Duodenal mucosa (tissue), 2 donors: Measurements from ENCODE around the gene SV2B.

Source experiments
- H3K27ac ChIP-seq: one replicate; pipeline ENCODE4 v1.7.0; 2013; ENCODE audit warnings: low read depth, low read length
- H3K27me3 ChIP-seq, 2 donors: one replicate each; pipeline ENCODE4 v1.7.0; 2013; ENCODE audit warnings: low read length in 2 of 2, control low read depth in 1 of 2; ENCODE audit not compliant: insufficient read depth in 2 of 2, control insufficient read depth in 1 of 2
- H3K36me3 ChIP-seq, 2 donors: one replicate each; pipeline ENCODE4 v1.7.0; 2013; ENCODE audit warnings: low read length in 2 of 2, control low read depth in 1 of 2; ENCODE audit not compliant: insufficient read depth in 2 of 2, control insufficient read depth in 1 of 2
- H3K4me1 ChIP-seq, 2 donors: one replicate each; pipeline ENCODE4 v1.7.0; 2013; ENCODE audit warnings: low read length in 2 of 2, control low read depth in 1 of 2; ENCODE audit not compliant: insufficient read depth in 2 of 2, control insufficient read depth in 1 of 2
- H3K4me3 ChIP-seq, 2 donors: one replicate each; pipeline ENCODE4 v1.7.0; 2013; ENCODE audit warnings: low read length in 2 of 2, low read depth in 1 of 2
- H3K9ac ChIP-seq, 2 donors: one replicate each; pipeline ENCODE4 v1.7.0; 2013; ENCODE audit warnings: low read length in 2 of 2, low read depth in 1 of 2
- H3K9me3 ChIP-seq, 2 donors: one replicate each; pipeline ENCODE4 v1.7.0; 2013; ENCODE audit warnings: low read length in 2 of 2, control low read depth in 1 of 2; ENCODE audit not compliant: control insufficient read depth in 1 of 2

The SV2B gene

DNA sequence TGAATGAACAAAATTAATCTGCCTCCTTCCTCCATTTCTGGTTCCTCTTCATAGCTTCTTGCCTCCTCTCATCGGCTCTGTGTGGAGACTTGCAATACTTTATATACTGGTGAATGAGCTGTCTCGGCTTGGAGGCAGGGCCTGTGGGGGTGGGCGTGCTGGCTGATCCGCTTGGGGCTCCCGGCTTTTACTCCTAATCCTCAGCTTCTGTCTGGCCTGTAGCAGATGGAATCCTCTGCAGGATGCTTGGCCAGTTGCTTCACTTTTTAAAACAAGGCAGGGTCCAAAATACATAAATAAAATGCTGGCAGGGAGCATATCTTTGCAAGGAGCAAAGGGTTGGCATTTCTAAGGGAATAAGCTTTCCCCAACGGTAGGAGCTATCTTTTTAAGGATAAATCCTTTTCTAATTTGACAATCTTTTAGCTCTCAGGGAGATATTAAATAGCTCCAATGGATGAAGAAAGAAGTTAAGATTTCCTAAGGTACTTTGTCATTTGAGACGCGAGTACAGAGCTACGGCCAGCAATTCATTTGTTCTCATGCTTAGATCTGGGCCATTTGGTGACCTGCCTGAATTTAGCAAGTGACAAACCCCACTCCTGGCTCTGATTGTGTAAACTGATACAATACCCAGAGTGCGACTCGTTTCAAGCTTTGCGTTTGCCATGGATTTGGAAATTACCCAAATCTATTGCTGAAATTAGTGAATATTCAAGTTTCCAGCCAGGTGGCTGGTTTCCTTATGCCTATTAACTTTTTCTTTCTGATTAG, 18.9 kb downstream of the SV2B start:
- H3K36me3 ChIP-seq, result no peaks in the 10 kb centered on the region
- no peaks in the 10 kb centered on the region for H3K9me3 ChIP-seq
- H3K9ac ChIP-seq, result no peak overlapping the region
- H3K4me3 ChIP-seq, result no peak overlapping the region
- H3K27me3 ChIP-seq, result no peaks in the 10 kb centered on the region
- H3K27ac ChIP-seq, result no peak overlapping the region
- no peaks in the 10 kb centered on the region for H3K4me1 ChIP-seq

DNA sequence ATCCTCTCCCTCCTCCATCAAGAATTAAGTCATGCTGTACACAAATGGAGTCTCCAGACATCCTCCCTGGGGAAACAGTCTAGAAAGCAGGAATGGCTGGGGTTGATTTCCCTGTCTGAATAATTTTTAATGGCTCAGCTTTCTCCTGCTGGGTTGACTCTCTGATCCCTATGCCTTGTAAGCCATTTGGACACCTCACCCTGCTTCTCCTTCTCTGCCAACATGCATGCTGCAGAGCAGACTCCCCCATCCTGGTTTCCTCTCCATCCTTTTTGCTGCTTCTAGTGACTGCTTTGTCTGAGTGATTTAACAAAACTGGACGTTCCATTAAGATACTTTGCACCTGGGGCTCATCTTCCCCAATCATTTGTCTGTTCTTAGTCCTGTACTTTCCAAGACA, 22.2 kb downstream of the SV2B start:
- Histone ChIP-seq H3K4me1 (no peaks in the 10 kb centered on the region), H3K27me3 (peaks cover 3 to 5% of the 10 kb centered on the region in 2 donors), H3K9me3 (no peaks in the 10 kb centered on the region)

DNA sequence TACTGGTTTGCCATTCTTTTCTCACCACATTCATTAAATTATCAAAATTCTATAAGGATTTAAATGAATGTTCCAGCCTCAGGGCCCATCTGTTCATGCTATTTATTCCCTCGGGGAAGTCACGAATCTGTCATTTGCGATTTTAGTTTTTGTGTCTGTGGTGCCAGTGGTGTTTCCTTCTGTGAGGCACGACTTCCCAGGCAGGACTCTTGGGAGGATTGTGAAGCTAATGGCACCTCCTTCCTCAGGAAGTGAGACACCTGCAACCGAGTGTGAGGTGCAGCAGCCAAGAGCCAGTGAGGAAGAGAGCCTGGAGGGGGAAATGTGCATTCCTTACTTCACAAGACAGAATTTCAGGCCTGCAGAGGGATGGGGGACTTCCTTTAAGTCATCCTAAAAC, 24.1 kb downstream of the SV2B start:
- Histone ChIP-seq H3K9ac (no peak overlapping the region), H3K4me1 (no peaks in the 10 kb centered on the region), H3K9me3 (no peaks in the 10 kb centered on the region), H3K27ac (no peak overlapping the region), H3K27me3 (peaks cover 3 to 5% of the 10 kb centered on the region in 2 donors), H3K36me3 (no peaks in the 10 kb centered on the region), H3K4me3 (no peak overlapping the region)

More for the DNA sequence above, 22.2 kb downstream of the SV2B start:
- H3K9ac ChIP-seq, result no peak overlapping the region
- H3K4me3 ChIP-seq, result no peak overlapping the region
- H3K36me3 ChIP-seq, result no peaks in the 10 kb centered on the region
- no peak overlapping the region for H3K27ac ChIP-seq

DNA sequence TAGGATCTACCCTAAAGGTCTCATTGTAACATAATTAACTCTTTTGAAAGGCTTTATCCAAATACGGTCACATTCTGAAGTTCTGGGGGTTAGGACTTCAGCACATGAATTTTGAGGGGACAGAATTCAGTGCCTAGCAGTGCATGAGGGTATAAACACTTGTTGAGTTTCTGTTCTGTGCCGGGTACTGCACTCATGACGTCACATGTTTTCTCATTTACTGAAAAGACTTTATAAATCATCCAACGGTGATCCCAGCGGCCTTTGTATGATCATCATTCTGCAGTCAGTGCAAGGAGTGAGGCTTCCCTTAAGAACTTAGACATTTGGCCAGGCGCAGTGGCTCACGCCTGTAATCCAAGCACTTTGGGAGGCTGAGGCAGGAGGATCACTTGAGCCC, 25.1 kb downstream of the SV2B start:
- no peaks in the 10 kb centered on the region for H3K4me1 ChIP-seq
- no peak overlapping the region for H3K9ac ChIP-seq
- no peaks in the 10 kb centered on the region for H3K9me3 ChIP-seq
- no peak overlapping the region for H3K27ac ChIP-seq
- no peaks in the 10 kb centered on the region for H3K36me3 ChIP-seq
- no peak overlapping the region for H3K4me3 ChIP-seq
- H3K27me3 ChIP-seq, result peaks cover 5 to 6% of the 10 kb centered on the region in 2 donors

DNA sequence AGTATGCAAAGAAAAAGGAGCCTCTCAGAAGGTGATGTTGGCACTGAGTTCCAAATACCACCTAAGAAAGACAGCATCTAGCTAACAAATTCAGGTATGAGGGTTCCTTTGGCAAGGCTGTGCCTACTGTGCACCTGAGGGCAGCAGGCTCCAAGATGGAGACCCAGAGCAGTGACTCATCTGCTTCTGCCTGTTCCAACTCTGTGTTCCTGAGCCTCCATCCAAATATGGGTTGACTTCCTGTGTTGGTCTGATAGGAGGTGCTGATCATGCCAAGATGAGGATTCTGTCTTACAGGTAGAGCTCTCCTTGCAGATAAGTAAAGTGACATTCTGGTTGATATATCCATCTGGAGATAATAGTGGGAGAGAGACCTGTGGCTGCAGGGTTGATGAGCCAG, 26.0 kb downstream of the SV2B start:
- H3K27ac ChIP-seq, result no peak overlapping the region
- no peaks in the 10 kb centered on the region for H3K9me3 ChIP-seq

DNA sequence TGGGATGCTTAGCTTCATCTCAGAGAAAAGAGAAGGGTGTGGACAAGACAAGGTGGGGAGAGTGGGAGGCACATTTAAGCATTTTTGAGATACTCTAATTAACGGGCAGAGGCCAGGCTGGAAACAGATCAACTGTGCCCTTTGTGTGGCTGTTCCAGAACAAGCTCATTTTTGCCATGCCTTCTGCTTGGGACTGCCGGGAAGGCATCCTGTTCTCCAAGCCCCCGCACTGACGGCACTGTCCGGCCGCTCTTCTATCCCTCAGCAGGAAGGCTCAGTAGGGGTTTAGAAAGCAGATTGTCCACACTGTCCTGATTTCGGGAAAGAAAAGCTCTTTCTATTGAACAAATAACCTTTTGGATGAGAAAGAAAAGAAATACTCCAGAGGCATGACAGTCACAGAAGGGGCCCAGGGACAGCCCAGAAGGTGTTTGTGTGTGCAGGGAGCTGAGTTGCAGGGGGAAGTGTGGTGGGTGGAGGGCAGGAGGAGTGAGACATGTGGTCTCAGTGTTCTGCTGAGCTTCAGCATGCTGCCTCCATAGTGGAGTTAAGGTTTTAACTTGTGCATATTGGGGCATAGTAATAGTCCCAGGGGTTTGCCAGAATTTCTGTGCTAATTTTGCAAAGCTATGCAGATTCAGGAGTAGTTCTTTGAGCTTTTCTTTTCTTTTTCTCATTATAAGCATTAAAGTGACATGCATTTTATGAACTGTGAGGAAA, 27.3 kb downstream of the SV2B start:
- Histone ChIP-seq H3K27me3 (peaks cover 5 to 8% of the 10 kb centered on the region in 2 donors), H3K36me3 (no peaks in the 10 kb centered on the region), H3K4me1 (no peaks in the 10 kb centered on the region), H3K4me3 (no peak overlapping the region), H3K9ac (no peak overlapping the region), H3K9me3 (no peaks in the 10 kb centered on the region), H3K27ac (no peak overlapping the region)

More for the DNA sequence above, 26.0 kb downstream of the SV2B start:
- Histone ChIP-seq H3K36me3 (no peaks in the 10 kb centered on the region), H3K4me3 (no peak overlapping the region), H3K27me3 (peaks cover 5 to 8% of the 10 kb centered on the region in 2 donors), H3K9ac (no peak overlapping the region), H3K4me1 (no peaks in the 10 kb centered on the region)

DNA sequence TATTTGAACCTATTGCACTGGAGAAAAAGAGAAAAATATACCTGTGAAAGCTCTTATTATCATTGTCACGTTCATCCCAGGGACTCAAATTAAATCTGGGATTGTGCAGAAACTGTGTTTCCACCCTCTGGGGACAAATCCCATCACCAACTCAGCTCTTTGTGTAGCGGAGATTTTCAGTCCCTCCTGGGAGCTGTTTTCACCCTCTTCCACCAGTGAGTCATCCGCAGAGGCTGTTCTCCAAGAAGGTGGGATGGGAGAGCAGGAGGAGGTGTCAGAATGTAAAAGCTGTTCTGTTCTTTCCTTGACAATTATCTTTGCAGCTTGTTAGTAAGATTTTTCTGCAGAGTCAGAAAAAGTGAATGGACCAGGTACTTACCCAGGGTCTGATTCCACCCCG, 28.0 kb downstream of the SV2B start:
- H3K36me3 ChIP-seq, result no peaks in the 10 kb centered on the region
- H3K27me3 ChIP-seq, result peaks cover 5 to 8% of the 10 kb centered on the region in 2 donors
- H3K9me3 ChIP-seq, result no peaks in the 10 kb centered on the region
- H3K4me1 ChIP-seq, result no peaks in the 10 kb centered on the region
- H3K27ac ChIP-seq, result no peak overlapping the region
- H3K9ac ChIP-seq, result no peak overlapping the region
- no peak overlapping the region for H3K4me3 ChIP-seq

DNA sequence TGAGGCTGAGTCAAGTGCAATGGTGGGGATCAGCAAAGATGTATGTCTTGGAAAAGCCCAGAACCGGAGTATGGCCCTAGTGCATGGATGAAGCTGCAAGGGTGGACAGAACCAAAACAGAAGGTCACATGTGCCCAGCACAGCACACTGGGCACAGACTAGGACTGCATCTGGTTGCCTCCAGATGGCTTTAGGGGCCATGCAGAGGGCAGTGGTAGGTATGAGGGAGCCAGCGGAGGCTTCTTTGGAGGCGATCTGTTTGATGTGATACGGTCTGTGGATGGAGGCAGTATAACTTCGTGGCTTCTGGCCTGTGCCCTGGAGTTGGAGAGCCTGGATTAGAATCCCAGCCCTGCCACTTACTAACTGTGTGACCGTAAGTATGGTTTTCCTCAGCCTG, 29.4 kb downstream of the SV2B start:
- H3K9me3 ChIP-seq, result no peaks in the 10 kb centered on the region
- peaks cover 5 to 8% of the 10 kb centered on the region in 2 donors for H3K27me3 ChIP-seq
- H3K27ac ChIP-seq, result no peak overlapping the region
- H3K4me1 ChIP-seq, result no peaks in the 10 kb centered on the region
- no peak overlapping the region for H3K9ac ChIP-seq
- H3K4me3 ChIP-seq, result no peak overlapping the region
- no peaks in the 10 kb centered on the region for H3K36me3 ChIP-seq

DNA sequence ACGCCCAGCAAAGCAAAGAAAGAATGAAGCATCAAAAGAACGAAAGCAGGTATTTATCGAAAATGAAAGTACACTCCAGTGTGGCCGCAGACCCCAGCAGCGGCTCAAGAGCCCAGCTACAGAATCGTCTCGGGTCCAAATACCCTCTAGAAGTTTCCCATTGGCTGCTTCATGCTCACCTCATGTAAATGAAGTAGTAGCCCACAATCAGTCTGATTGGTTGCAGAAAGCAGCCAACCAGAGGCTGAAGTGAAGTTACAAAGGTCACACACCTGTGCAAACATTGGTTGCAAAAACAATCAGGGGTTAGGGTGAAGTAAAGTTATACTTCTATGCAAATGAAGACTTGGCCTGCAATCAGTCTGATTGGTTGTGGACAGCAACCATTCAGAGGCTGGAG, 32.0 kb downstream of the SV2B start:
- no peak overlapping the region for H3K9ac ChIP-seq
- peaks cover 1 to 5% of the 10 kb centered on the region in 2 donors for H3K27me3 ChIP-seq
- H3K36me3 ChIP-seq, result no peaks in the 10 kb centered on the region
- no peaks in the 10 kb centered on the region for H3K4me1 ChIP-seq
- no peak overlapping the region for H3K4me3 ChIP-seq
- H3K27ac ChIP-seq, result no peak overlapping the region
- H3K9me3 ChIP-seq, result no peaks in the 10 kb centered on the region

DNA sequence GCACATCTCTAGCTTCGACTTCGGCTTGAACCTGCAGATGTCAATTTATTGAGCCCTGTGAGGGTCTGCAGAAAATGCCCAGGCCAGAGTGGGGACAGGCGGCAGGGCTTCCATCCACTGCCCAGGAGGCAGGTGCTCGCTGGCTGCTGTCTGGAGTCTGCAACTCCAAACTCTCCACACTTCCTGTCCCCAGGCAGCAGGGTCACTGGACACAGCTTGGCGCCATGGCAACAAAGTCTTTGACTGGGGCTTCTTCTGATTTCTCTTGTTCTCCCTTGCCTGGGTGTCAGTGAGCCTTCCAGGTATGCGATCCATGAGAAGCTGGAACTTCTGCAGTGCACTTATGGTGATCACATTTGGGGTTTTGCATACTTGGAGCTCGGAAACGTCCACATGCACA, 33.5 kb downstream of the SV2B start:
- Histone ChIP-seq H3K4me3 (no peak overlapping the region), H3K9ac (no peak overlapping the region), H3K36me3 (no peaks in the 10 kb centered on the region), H3K4me1 (no peaks in the 10 kb centered on the region), H3K27ac (no peak overlapping the region), H3K9me3 (no peaks in the 10 kb centered on the region), H3K27me3 (peaks cover 0 to 5% of the 10 kb centered on the region in 2 donors)
